Stimulated activated CD4-positive, alpha-beta T cell treated with anti-CD3 and anti-CD28 coated beads, Interleukin-4, amount 100 ng/mL, for 48 hours (primary cell): ENCODE results near the gene TBX1.
"Not testable (repeated sequence)": the region's sequence is repeated elsewhere in the genome, so short reads cannot be mapped to it uniquely, and the experiment has no call there.

Experiments
- DNase-seq, 2 donors: peaks; one replicate each; pipeline ENCODE4 v3.0.0-alpha.2; 2020; ENCODE audit warnings: low read depth in 2 of 2

TBX1 gene

DNA sequence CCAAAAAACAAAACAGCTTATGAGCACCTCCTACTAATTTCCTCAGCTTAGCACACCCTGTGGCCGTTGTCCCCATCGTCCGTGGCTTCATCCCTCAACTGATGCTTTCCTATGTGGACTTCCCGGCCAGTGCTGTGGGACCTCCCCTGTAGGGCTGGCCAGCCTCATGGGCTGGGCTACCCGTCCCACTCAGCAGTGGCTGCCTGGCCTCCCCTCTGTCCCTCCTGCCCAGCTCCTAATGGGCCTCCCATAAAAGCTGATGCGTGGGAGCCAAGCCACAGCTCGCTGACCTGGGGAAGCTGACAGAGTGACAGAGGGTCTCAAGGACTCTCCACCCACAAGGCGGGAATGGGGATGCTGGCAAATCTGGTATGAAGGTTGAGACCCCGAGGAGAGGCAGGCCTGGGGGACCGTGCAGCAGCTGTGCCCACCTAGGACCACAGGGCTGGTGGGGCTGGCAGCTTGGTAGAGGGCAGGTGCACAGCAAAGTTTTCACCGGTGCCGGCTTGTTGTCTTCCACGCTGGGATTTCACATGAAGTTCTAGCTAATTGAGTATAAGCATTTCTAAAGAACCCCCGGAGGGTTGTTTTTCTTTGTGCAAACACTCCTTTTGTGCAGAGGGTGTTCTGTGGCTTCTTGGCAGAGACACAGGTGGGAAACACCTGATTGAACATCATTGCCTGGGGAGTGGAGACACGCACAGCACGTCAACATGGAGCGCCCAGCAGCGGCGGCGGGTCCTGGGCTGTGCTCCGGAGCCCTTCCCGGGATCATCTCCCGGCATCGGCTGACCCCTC lies 23.2 kb downstream of the TBX1 start:
- no peak for DNase-seq

DNA sequence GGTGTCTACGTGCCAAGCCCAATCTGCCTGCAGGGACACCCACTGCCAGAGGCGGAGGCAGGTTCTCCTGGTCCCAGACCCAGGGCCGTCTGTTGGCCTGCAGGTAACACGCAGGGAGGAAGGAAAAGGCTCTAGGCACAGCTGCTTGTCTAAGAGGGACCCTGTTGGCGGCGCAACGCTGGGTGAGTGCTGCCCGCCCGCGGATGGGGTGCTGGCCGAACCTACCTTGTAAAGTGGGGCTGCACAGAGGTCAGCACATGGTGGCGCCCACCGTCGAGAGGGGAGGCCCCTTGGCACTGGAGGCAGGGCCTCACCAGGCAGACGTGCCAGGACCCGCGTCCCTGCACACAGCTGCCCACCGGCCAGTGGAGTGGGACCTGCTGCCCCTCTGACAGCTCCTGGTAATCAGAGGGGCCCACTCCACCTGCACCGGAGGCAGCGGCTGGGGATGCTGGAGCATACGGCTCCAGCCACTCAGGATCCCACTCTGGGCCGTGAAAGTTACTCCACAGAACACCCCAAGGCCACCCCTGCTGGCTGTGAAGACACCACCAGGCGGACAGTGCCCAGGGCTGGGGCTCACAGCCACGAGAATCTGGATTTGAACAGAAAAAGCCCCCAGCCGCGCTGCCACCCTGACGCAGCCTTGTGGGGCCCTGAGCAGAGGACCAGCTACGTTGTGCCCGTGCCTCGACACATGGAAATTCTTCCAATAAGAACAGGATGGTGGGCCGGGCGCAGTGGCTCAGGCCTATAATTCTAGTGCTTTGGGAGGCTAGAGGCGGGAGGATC lies 24.0 kb downstream of the TBX1 start:
- no peak for DNase-seq

DNA sequence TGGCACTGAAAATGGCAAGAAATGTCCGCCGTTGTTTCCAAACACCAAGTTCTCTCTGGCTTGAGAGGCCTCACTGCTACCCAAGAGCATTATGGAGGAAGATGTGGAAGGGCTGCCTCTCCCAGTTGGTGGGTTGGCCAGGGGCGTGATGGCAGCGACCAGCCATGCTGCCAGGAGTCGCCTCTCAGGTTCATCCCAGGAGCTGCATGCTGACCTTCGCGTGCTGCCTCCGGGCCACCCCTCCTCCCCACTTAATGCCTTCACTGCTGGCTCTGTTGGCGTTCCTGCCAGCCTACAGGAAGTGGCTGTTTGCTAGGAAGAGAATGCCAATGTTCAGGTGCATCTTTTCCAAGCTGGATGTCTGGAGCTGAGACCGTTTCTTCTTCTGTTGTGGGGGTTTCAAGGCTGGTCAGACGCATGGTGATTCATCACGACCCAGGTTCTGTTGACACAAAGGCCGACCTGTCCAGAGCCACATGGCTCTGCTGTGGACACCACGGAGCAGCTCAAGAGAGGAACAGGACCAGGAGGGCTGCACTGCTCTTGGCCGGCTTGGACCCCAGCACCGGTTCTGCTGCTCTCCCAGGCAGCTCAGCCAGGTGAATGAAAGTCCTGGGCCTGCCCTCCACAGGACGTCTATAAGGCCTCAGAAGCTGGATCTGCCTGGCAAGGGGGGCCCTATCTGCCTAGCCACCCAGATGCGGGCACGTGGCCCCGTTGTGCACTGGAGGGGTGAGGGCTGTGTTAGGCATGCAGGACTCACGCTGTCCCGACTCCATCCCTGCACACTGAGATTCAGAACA lies 25.1 kb downstream of the TBX1 start:
- DNase-seq: no peak

DNA sequence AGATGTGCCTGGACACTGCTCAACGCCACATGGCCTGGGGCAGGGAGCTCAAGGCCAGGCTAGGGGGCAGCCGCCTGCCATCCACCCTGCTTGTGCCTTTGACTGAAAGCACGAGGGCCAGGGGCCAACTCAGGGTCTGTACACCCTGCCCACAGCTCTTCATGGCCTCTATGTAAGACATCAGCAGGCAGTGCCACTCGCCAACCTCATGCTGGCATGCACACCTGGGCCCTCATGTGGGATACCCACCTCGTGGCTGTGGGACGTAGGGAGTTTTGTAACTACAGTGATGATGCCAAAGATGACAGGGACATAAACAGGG lies 25.6 kb downstream of the TBX1 start:
- no peak for DNase-seq

DNA sequence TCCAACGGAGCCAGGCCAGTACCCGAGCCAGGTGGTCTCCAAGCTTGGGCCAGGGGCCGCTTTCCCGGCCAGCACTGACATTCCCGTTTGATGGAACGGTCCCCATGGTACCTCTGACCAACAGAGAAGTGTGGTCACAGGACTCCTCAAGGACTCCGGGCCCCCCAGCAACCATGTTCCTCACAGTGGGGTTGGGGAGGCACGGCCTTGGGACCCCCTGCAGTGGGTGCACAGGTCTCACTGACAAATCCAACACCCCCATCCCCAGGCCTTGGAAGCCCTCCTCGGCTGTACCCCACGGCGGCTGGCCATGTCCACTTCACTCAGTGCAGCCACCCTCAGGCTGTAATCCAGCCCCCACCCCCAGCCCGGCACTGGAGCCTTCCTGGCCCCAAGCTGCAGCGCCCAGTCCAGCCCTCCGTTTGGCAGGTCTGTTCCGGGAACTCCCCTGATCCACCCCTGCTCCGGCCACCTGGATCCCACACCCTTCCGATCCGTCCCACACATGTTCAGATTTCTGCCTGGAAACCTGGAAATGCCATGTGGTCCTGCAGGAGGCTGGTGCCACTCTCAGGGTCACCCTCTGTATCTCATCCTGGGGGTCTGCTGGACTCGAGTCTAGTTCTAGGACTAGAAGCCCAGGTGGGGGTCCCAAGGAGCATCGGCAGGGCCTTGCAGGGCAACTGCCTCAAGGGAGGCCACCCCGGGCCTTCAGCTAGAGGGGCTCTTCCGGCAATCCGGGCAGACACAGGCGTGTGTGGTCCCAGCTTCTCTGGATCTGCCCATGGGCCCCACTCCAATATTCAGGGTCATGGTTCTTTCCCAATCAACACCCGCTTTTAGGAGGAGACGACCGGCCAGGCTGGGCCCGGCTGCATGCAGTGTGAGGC lies 26.6 kb downstream of the TBX1 start:
- DNase-seq: no peak

DNA sequence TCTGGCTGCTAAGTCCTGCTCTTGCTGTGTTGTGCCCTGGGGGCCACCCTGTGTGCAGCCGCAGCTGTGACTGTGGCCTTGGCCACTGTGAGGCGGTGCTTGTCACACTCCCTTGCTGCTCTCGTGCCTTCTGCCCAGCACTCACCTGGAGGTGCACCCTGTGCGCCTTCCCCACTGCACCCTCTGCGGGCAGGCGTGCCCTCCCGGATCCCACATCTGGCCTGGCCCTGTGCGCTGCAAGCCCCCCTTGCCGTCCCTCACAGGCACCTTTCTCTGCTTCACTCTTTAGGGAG lies 27.2 kb downstream of the TBX1 start:
- no peak for DNase-seq

DNA sequence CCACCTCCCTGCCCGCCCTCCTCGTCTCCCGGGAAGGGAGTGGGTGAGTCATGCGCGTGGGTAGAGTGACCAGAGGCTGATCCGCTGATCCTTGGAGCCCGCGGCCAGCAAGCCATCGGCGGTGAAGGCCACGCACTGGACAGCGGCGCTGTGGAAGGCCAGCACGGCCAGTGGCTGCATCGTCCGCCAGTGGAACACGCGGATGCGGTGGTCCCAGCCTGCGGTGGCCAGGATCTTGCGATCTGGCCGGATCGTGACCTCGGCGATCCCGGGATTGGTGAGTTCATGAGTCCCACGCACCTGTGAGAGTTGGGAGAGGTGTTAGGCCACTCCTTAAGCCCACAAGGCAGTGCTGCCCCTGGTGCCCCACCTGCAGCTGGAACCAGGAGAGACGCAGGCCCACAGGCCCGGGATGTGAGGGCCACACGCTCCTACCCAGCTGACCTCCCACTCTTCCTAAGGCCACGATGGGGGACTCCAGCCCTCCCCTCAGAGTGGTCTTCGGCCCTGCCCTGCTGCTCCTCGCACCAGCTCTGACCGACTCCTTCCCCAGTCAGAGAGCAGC lies 28.2 kb downstream of the TBX1 start:
- DNase-seq: no peak

DNA sequence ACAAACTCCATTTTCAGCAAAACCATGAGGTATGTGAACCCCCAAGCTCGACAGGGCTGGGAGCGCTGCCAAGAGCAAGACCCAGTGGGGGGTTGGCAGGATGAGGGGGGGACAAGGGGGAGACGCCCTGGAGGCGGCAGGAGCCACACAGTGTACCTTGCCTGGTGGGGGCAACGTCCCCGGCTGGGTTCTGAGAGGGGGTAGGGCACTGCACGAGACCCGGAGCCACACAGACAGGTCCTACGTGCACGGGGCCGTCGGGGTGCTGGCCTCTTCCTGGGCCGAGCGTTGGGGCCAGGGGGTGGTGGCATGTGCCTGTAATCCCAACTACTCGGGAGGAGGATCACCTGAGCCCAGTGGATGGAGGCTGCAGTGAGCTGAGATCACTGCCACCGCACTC lies 28.8 kb downstream of the TBX1 start:
- no peak for DNase-seq

DNA sequence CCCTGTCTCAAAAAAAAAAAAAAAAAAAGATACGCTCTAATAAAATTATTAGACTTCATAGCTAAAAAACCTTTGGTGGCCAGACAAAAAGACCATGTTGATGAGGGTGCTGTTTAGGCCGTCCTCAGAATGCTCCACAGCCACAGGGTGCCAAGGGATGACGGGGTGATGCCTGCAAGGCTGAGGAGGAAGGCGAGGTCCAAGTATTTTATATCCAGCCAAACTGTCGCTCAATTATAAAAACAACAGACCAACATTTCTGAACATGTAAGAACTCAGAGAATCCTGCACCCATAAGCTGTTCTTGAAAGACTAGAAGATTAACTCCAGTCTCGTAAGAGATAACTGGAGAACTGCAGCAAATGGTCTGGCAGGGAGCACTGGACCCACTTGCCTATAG lies 29.2 kb downstream of the TBX1 start:
- no peak for DNase-seq

DNA sequence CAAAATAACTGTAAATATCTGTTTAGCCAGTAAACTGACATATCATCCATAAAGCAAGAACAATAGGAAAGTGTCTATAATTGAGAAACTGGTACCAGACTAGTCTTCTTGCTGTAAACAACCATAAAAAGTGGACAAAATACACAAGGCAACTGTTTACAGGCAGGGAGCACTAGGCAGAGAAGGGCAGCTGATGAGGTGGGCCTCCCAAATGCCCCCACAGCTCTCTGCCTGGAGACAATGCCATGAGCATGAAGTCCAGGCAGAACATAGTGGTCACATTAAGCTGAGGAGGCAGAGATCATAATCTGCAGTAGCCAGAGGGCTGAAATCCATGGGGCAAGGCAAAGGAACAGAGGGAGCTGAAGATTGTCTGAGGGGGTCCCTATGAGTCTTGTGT lies 30.7 kb downstream of the TBX1 start:
- no peak for DNase-seq

DNA sequence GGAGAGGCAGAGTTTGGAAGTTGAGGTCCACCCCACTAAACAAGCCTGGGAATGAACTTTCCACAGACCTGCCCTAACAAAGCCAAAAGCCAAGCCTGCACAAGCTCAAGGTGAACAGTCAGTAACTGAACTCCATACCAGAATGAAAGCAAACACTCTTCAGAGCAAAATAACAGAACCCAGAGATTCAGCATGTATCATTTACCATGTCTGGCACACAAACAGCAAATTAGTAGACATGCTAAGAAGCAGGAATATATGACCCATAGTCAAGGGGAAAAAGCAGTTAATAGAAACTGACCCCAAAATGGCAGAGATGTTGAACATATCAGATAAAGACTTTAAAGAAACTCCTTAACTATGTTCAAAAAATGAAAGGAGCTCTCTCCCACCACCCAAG lies 31.3 kb downstream of the TBX1 start:
- DNase-seq: no peak

DNA sequence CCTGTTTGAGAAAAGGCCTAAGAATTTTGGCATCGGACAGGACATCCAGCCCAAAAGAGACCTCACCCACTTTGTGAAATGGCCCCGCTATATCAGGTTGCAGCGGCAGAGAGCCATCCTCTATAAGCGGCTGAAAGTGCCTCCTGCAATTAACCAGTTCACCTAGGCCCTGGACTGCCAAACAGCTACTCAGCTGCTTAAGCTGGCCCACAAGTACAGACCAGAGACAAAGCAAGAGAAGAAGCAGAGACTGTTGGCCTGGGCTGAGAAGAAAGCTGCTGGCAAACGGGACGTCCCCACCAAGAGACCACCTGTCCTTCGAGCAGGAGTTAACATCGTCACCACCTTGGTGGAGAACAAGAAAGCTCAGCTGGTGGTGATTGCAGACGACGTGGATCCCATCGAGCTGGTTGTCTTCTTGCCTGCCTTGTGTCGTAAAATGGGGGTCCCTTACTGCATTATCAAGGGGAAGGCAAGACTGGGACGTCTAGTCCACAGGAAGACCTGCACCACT lies 31.9 kb downstream of the TBX1 start:
- DNase-seq: not testable (repeated sequence)

DNA sequence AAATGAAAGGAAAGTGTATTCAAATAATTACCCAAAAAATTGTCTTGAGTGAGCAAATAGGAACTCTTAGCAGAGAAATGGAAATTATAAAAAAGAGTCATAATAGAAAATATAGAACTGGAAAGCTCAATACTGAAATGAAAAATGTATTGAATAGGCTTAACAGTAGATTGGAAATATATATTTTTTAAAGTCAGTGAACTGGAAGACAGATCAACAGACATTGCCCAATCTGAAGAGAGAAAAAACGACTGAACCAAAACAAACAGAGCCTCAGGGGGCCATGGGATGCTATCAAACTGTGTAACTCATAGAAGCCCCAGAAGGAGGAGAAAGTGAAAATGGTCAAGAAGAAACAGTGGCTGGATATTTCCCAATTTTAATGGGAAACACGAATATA lies 32.6 kb downstream of the TBX1 start:
- DNase-seq: no peak

DNA sequence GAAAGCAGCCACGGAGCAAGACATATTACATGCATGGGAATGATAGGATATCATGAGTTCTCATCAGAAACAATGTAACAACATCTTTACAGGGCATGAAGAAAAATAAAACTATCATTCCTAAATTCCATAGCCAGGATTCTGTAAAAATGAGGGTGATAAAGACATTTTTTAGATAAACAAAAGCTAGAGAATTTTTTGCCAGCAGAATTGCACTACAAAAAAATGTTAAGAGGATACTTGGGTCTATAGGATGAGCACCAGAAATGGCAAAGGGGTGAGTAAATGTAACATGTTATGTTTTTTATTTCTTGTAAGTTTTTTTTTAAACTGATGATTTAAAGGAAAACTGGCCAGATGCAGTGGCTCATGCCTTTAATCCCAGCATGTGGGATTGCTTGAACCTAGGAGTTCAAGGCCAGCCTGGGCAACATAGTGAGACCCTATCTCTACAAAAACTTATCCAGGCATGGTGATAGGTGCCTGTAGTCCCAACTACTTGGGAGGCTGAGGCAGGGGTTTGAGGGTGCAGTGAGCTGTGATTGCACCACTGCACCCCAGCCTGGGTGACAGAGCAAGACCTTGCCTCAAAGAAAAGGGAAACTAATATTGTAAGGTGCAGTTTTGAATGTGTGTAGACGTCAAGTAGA lies 33.2 kb downstream of the TBX1 start:
- no peak for DNase-seq

DNA sequence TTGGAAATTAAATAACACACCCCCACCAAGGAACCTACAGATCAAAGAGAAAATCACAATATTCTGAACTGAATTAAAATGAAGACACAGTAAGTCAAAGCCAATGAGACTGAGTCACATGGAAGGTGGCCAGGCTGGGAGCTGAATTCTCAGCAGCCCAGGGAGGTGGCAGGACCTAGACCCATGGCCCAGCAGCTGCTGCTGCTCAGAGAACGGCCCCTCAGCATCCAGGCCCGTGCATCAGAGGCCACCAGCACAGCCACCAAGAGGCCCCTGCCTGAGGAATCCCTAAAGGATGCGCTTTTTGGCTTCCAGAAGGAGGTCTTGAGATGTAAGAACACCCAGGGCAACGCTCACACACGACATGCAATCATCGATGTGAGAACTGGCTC lies 35.0 kb downstream of the TBX1 start:
- no peak for DNase-seq

DNA sequence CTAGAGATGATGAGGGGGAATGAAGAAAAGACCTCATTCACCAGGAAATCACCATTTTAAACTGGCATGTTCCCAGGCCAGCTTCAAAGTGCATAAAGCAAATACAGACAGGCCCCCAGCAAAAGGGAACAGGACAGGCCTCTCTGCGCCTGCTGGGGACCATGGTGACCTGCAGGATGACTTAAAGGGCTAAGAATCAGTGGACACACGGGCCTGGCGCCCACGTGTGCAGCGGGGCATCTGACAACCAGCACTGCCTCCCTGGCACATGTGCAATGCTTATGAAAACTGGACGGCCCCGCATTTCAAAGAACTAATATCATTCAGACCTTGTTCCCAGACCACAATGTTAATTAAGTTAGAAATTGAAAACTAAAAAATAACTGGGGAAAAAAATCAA lies 35.6 kb downstream of the TBX1 start:
- no peak for DNase-seq

DNA sequence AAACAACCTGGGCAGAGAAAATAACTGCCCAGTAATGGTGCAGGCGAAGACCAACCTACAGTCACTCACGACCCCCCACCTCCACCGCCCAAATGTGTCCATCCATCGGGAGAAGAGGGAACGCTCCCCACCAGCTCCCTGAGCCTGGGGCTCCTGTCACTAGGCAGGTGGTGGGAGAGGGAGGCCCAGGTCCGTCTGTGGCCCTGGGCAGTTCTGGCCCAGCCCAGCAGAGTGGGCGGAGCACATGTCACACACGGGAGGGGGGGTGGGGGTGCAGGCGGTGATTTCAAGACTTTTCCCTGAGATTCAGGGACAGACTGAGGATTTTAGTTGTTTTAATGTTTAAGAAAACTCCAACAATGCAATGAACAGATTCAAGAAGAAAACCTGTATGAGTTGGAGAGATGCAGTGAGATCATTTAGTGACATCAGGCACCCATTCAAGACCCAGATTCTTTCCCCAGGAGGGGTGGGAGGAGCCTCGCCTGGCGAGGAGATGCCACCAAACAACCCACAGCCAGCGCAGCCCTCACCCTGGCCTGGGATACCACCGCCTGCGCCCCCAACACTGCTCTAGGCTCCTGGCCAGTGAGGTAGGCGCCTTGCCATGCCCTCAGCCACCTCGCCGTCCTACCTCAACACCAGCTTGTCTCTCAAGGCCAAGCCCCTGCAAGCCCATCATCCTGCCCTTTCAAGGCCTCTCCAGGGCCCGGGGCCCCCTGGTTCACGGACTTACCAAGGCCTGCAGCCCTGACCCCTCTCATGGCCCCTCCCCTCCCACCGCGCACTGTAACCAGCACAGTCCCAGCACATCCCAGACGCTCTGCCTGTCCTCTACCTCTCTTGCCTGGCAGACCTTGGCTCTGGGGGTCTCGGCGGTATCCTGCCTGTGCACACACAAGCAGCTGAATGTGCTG lies 36.8 kb downstream of the TBX1 start:
- DNase-seq: no peak

DNA sequence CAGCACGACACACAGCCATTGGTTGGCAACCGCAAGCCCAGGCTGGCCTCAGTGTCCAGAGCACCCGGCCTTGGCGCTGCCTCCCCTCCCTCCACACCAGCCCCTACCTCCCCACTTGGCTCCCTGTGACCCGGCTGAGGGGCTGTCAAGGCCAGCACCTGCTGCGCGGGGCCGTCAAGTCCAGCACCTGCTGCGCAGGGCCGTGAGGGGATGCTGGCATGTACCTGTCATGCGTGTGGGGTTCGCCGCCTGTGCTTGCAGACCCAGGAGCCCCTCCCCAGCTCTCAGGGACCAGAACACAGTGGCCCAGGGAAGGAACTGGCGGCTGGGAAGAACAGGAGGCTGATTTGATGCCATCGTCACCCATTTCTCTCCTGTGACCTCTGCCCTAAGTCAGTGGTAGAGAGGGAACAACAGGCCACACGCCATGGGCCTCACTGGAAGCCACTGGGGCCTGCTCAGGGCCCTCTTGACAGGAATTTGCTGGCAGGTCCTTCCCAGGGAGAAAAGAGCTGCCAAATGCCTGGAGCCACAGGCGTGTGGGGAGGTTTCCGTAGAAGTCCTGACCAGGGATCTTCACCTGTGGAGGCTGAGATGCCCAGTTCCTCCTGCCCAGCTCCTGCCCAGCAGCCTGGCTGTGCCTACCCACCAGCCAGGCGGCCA lies 37.6 kb downstream of the TBX1 start:
- no peak for DNase-seq

DNA sequence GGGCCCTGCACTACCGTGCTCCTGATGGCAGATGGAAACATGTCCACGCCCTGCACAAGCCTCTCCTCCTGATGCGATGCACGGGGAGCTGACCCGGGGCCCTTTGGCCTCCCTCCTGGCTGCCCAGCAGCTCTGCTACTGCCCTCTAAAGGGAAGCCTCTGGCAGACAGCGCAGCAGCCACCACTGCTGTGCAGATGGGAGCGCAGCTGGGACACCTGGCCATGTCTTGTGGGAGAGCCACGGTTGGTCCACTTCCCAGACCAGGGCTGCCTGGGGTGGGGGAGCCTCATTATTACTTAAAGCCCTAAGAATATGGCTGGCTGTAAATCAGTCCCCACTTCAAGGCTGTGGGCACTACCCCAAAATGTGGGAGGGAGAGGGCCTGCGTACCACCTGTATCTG lies 38.3 kb downstream of the TBX1 start:
- no peak for DNase-seq
